ENCODE data around the gene PROS1. TPM values are rescaled to one million over a fixed set of nuclear protein-coding genes. Genes with fewer than 3 reads are reported as not detected.
"Not testable (repeated sequence)": the region's sequence is repeated elsewhere in the genome, so short reads cannot be mapped to it uniquely, and the experiment has no call there.

PROS1 gene
- total RNA-seq, 1 experiment from 2014 or later: 3.9 TPM

DNA sequence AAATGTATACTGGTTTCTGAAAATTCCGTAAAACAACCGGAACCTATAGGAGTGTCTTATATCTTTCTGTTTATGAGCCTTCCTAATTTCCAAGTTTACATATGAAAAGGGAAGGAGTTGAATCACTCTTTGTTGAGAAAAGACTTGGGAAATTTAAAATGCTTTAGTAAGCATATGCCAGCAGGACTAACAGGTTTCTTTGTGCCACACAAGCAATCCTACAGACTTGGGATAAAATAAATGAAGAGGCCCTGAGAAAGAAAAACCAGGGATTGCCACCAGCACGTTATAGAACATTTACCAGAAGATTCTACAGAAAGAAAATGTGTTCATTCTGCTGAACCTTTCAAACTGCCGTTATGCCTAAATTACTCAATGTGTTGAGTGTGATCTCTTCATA is 96.3 kb downstream of the PROS1 start:
- not testable (repeated sequence) for H3K27me3 ChIP-seq; H3K27ac ChIP-seq; H3K36me3 ChIP-seq; H3K4me1 ChIP-seq; H3K9me3 ChIP-seq (replicated peaks); H3K4me3 ChIP-seq; DNase-seq

DNA sequence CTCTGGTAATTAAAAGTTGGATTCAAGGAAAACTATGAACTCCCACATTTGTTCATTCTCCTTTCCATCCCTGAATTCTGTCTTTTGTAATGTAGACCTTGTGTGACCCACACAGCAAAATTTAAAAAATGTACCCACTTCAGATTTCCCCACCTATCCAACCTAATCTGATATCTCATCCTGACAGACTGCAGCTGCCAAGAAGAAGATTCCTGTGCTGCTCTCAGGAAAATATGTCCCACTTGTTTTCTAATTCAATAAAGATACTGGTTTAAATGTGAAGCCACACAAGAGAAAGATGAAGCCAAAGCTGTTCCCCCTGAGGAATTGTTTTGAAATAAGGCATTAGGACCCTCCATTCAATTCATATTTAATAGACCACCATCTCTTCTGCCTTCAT is 100.3 kb downstream of the PROS1 start:
- not testable (repeated sequence) for H3K4me1 ChIP-seq; H3K27ac ChIP-seq; DNase-seq; H3K9me3 ChIP-seq (replicated peaks); H3K27me3 ChIP-seq; H3K4me3 ChIP-seq; H3K36me3 ChIP-seq

DNA sequence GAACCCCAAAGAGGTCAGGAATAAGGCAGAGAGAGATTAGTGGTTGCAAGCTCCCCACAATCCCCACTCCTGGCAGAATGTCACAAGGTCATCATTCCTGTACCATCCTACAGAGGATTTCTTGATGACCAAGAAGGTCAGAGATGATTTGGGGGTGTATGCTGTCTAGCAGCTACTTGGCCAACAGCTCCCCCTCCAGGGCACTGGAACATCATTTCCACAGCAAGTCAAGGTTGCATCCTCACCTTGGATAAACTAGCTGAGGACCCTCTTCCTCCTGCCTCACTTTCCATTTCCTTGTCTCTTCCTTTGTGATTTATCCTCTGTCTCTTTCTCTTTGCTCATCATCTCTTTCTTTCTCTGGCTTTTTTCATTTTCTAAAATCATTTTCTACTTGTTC is 106.3 kb downstream of the PROS1 start:
- H3K9me3 ChIP-seq (replicated peaks): peaks cover 3% of the 10 kb centered on the region; the same call in 1 of the 2 replicates
- peak in 1 of 2 experiments; percentile 4 for DNase-seq
- H3K27me3 ChIP-seq: 0 out of 2 replicates have a peak, but pooled peaks cover 2% of the 10 kb centered on the region

DNA sequence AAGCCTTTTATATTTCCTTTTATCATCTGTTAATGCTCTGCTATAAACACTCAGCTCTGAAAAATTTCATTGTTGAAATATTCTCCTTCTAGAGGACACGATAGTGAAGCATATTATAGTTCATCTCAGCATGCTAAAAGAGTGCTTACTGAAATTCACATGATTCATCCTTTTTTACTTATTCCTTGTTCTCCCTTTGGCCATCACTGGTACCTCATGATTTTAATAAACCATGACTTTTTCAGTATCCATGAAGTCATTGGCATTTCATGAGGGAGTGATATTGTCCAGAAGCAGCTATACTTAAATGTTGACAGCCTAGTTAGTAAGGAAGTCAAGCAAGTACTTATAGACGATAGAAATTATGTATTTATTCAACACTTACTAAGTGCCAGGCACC is 112.7 kb downstream of the PROS1 start:
- H3K36me3 ChIP-seq: no peaks in the 10 kb centered on the region
- H3K9me3 ChIP-seq (replicated peaks): peaks cover 3% of the 10 kb centered on the region; the same call in 1 of the 2 replicates
- H3K27ac ChIP-seq: no peak overlapping the region
- no peak overlapping the region for H3K4me3 ChIP-seq
- no peak for DNase-seq
- no peaks in the 10 kb centered on the region for H3K4me1 ChIP-seq
- 0 out of 2 replicates have a peak, but pooled peaks cover 2% of the 10 kb centered on the region for H3K27me3 ChIP-seq

More for the DNA sequence above, 106.3 kb downstream of the PROS1 start:
- H3K36me3 ChIP-seq: no peaks in the 10 kb centered on the region
- H3K4me1 ChIP-seq: no peaks in the 10 kb centered on the region
- no peak overlapping the region for H3K27ac ChIP-seq
- no peak overlapping the region for H3K4me3 ChIP-seq

DNA sequence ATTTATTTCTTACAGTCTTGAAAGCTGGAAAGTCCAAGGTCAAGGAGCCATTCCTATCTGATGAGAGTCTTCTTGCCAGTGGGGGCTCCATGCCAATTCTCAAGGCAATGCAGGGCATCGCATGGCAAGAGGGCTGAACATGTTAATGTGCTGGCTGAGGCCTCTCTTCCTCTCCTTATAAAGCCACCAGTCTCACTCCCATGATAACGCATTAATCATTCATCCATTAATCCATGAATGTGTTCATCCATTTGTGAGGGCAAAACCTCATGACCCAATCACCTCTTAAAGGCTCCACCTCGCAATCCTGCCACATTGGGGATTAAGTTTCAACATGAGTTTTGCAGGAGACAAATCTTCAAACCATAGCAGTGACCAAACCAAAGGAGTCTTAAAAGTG is 118.3 kb downstream of the PROS1 start:
- Histone ChIP-seq H3K9me3 (replicated peaks) (no peaks in the 10 kb centered on the region), H3K4me3 (no peak overlapping the region), H3K27me3 (no peaks in the 10 kb centered on the region), H3K27ac (no peak overlapping the region), H3K4me1 (no peaks in the 10 kb centered on the region), H3K36me3 (no peaks in the 10 kb centered on the region)
- no peak for DNase-seq

DNA sequence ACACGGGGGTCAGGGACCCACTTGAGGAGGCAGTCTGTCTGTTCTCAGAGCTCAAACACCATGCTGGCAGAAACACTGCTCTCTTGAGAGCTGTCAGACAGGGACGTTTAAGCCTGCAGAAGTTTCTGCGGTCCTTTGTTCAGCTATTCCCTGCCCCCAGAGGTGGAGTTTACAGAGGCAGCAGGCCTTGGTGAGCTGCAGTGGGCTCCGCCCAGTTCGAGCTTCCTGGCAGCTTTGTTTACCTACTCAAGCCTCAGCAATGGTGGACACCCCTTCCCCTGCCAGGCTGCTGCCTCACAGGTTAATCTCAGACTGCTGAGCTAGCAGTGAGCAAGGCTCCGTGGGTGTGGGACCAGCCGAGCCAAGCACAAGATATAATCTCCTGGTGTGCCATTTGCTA is 121.5 kb downstream of the PROS1 start:
- not testable (repeated sequence) for H3K27me3 ChIP-seq; H3K4me1 ChIP-seq; H3K4me3 ChIP-seq; H3K27ac ChIP-seq; DNase-seq; H3K36me3 ChIP-seq; H3K9me3 ChIP-seq (replicated peaks)

DNA sequence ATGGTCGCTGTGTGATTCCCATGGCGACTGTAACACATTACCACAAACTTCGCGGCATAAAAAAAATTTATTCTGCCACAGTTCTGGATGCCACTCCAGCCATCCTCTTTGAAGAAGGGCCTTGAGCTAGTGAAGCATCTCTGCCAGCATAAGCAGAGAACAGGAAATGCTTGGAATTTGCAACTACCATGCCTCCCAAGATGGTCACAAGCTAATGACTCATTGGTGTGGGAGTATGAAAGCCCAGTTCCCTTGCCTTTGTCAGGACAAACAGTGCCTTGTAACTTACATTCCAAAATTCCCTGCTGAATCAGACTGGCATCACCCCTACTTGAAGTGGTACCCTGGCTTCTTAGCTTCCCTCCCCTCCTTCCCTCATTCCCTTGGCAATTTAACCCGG is 129.7 kb downstream of the PROS1 start:
- H3K9me3 ChIP-seq (replicated peaks): no peaks in the 10 kb centered on the region
- no peak overlapping the region for H3K4me3 ChIP-seq
- no peaks in the 10 kb centered on the region for H3K4me1 ChIP-seq
- no peaks in the 10 kb centered on the region for H3K36me3 ChIP-seq
- H3K27me3 ChIP-seq: no peaks in the 10 kb centered on the region
- no peak overlapping the region for H3K27ac ChIP-seq
- peak; percentile 13 to 21 for DNase-seq

DNA sequence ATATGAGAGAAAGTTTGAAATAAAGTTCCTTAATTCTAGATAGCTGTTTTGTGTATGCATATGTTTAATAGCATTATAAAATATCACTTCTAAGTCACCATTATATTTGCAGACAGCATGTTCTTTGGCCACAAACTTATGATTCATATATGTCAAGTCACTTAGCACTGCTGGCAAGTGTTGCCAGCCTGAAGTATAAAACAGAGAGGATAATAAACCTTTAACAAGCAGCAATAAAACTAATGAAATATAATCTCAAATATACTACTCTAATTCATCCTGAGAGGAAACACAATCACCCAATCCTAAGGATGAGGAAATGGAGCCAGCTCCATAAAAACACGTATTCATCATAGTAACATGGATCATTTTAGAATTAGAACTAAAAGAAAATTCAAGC is 134.5 kb downstream of the PROS1 start:
- not testable (repeated sequence) for H3K36me3 ChIP-seq; H3K4me3 ChIP-seq; H3K27me3 ChIP-seq; H3K4me1 ChIP-seq; DNase-seq; H3K27ac ChIP-seq; H3K9me3 ChIP-seq (replicated peaks)

Other genes with a start within 250 kb of the PROS1 start
- 30.8 and 33.2 TPM in 2 replicates for gene ARL13B, start 6.3 kb upstream of the PROS1 start, total RNA-seq (2014; rRNA removed; shearing (Covaris generic))
- not detected in 2 replicates for gene STX19, start 54.7 kb upstream of the PROS1 start, total RNA-seq (2014; rRNA removed; shearing (Covaris generic))
- gene DHFR2, start 89.0 kb upstream of the PROS1 start, total RNA-seq (2014; rRNA removed; shearing (Covaris generic)): 3.4 TPM in 2 replicates
- gene NSUN3, start 89.2 kb upstream of the PROS1 start, total RNA-seq (2014; rRNA removed; shearing (Covaris generic)): 10.1 and 16.4 TPM in 2 replicates